GDM1 (cell line): ENCODE data around the gene SP3.

ENCODE experiments used
- DNase-seq: peaks from one replicate; lab custom pipeline; 2025; lab: John Stamatoyannopoulos, UW

SP3 gene

DNA sequence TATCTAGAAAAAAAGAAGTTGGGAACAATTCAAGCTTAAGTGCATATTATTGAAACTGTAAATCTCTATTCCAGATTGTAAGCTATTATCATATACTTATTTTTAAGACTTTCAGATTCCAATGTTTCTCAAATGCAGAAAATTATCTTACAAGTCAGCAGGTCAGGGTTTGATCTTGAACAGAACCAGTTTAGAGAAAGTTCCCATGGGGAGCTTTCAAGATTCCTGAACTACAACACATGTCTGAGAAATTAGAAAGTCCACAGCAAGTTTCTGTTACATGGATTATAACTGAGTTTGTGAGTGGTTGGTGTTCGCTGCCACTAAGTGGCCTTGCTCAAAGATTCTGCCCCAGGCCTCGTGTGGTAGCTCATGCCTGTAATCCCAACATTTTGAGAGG is 31.6 kb upstream of the SP3 start:
- DNase-seq = no peak

DNA sequence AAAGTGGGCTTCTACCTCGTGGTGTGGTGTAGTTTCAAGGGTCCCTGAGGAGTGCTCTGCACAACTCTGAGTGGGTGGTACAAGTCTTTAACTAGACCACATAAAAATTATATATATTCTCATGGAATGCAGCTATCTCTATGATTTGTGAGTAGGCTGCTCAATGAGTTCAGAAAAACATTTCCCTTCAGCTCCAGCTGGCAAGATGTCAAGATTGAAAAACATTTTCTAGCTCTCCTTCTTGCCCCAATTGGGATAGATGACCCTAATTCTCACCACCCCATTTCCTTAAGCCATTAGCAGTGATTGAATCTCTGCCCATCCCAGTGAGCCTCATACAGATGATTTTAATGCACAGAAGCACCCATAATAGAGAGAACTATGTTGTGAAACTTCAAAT is 28.3 kb upstream of the SP3 start:
- DNase-seq = no peak

- no peak for DNase-seq
These were observed 26.8 kb upstream of the SP3 start for GRCh38 chr2:173991856-173992588.

DNA sequence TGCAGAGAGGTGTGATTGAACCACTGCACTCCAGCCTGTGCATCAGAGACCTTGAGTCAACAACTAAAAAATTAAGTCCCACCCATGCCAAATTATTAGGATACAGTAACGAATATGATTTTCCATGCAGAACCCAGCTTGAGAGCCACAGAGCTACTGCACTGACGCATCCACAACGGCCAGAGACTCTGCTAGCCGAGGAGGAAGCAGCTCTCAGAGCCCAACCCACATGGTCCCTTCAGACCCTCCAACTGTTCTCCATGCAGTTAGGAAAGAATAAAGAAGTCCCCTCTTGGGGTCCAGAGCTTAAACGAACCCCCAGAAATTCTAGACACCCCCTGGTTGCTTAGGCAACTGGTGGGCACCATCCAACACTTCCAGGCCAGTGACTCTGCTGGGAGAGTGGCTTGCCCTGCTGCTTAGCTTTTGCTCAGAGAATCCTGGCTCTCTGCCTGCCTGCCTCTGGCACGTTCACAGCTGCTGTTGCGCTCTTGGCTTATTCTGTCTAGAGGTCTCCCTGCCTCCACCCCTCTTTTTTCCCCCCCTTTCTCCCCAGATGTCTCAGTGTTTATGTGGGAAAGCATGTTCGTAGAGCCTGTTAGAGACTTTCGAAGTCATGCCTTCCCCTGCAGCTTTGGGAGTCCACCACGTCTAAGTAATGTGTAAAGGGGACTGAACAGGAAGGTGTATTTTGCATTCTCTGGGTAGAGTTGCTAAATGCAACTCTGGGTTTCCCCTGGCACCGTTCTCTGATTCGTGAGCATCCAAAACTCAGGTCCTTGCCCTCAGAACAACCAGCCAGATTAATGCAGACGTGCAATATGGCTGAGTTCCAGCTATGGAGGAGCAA is 26.0 kb upstream of the SP3 start:
- DNase-seq = no peak

DNA sequence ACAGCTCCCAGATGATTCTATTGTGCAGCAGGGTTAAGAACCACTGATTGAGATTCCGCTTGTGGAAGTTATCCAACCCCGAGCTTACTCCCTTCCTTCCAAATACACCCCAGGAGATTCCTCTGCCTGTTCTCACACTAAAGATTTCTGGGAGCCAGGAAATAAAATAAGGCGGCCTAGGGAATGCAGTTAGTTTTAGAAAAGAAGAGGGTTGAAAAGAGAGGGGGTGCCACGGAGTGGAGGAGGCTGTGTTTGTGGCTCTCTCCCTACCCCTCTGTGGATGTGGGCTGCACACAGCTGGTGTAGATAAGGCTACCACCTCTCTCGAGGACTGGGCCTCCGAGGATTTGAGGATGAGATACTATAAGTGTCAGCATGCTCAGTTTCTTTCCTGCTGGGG is 25.1 kb upstream of the SP3 start:
- DNase-seq = no peak

GRCh38 chr2:173989884-173990215 is 24.7 kb upstream of the SP3 start:
- no peak for DNase-seq

- no peak for DNase-seq
These were observed 24.1 kb upstream of the SP3 start for GRCh38 chr2:173989160-173989883.

- DNase-seq = no peak
These were observed 21.6 kb upstream of the SP3 start for GRCh38 chr2:173986805-173987204.

- DNase-seq = no peak
These were observed 20.4 kb upstream of the SP3 start for GRCh38 chr2:173985605-173985992.

DNA sequence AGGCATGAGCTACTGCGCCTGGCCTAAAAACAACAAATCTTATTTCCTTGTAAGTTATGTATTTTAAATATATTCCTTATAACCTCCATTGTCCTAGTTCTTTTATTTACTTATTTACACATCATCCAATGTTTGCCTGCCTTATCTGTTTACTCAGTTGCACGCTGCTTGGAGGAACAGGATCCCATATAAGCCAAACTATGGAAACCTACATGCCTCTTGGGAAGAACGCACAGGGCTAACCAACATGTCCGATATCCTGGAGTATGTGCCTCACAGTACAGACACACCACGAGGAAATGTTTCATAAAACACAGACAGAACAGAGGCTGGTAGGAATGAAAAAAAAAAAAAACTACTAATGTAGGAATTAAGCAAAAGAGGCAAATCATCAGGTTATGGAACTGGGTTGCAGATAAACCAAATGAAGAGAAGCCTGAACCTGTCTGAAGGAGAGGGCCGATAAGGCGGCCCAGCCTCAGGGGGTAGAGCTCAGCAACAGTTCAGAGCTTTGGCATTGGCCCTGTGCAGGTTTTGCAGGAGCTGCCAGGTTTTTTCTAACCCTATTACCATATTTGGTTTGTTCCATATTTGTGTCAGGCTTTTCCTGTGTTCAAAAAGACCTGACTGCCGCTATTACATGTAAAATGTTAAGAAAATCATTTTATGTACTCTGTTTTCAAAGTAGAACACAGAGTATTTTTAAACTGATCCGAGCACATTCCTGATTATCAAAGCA is 19.9 kb upstream of the SP3 start:
- DNase-seq = no peak

- DNase-seq = no peak
These were observed 18.3 kb upstream of the SP3 start for GRCh38 chr2:173983391-173983871.

DNA sequence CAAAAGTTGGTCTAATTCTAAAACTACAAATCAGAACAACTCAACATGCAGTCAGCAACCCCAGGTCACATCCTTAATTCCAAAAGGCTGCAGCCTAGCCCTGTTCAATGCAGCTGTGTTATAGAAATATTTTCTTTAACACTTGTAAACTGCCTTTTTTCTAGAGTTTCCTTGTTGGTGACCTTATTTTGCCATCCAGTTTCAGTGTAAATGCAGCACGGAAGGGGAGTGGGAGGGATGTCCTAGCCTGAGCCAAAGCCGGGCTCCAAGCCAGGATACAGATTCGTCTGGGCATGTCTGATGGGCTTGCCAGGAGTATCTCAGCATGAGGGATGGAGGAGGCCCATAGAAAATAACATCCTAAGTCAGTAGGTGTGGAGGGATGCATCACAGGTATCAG is 17.7 kb upstream of the SP3 start:
- no peak for DNase-seq

GRCh38 chr2:173982182-173982714 is 17.1 kb upstream of the SP3 start:
- no peak for DNase-seq

GRCh38 chr2:173981520-173981919 is 16.3 kb upstream of the SP3 start:
- no peak for DNase-seq

GRCh38 chr2:173979751-173980351 is 14.7 kb upstream of the SP3 start:
- no peak for DNase-seq

GRCh38 chr2:173978447-173978846 is 13.3 kb upstream of the SP3 start:
- no peak for DNase-seq

DNA sequence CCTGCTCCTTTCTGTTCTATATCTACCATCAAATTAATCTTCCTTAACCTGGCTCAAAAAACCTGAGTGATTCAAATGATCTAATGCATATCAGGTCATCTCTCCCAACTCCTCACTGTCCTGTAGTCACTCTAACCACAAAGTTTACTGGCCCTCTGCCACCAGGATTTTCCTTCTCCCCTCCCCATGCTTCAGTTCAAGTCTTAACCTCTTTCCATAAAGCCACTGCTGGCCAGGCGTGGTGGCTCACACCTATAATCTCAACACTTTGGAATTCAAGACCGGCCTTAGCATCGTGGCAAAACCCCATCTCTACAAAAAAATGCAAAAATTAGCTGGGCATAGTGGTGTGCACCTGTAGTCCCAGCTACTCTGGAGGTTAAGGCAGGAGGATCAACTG is 7.5 kb upstream of the SP3 start:
- no peak for DNase-seq

DNA sequence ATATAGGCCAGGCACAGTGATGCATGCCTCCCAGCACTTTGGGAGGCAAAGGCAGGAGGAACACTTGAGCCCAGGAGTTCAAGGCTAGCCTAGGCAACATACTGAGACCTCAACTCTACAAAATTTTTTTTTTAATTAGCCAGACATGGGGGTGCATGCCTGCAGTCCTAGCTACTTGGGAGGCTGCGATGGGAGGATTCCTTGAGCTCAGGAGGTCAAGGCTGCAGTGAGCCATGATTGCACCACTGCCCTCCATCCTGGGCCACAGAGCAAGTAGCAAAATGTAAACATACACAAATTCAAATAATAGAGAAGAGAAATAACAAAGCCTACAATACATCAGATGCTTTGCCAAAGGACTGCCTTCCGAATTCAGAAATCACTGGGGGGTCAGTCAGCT is 7.0 kb upstream of the SP3 start:
- no peak for DNase-seq

GRCh38 chr2:173970516-173970924 is 5.3 kb upstream of the SP3 start:
- no peak for DNase-seq

DNA sequence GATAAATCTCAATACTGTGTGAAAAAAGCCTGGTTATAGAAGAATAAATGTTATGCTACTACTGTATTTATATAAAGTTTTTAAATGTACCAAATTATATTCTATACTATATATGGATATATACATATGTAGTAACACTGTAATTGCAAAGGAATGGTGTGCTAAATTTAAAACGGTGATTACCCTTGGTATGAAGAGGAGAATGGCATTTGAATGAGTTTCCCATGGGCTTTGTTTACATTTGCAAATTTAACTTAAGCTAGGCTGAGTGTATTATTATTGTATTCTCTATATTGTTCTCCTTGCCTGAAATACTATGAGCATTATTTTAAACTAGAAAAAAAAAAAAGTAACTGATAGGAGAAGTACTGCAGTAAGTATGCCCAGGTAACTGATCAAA is 4.7 kb upstream of the SP3 start:
- no peak for DNase-seq

DNA sequence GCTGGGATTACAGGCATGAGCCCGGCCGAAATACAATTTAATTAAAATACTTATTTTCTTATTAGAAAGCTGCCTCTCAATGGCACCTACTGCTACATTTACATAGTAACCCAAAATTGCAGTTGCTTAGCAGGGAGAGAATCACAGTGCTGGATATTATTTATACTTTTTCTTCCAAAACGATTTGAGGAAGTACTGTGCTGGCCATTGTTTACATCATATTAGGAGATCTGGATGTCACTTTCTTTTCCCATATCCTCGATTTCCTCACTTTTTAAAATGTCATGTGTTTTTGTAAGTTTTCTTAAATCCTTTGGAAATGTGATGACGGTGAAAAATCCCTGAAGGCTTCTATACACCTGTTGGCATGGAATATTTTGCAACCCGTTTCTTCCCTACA is 3.4 kb upstream of the SP3 start:
- DNase-seq = no peak
